ENCODE results near the gene CALCOCO2. TPM values are rescaled to one million over a fixed set of nuclear protein-coding genes. Genes with fewer than 3 reads are reported as not detected.

CALCOCO2 gene
- total and polyA plus RNA-seq, 2 of the 13 experiments (the other 11 are each of a cell fraction or from before 2014, with no cell fraction given): 72.9 to 111 TPM

- TF ChIP-seq JDP2 (CRISPR knock-in tag; IDR thresholded peaks at IDR 0.05; ENCODE audit: borderline replicate concordance): no peak
- TF ChIP-seq ZNF234 (CRISPR knock-in tag; conservative IDR thresholded peaks at IDR 0.05): no peak
- no peak for TF ChIP-seq ZMYM2 (CRISPR knock-in tag; IDR thresholded peaks at IDR 0.05)
- TF ChIP-seq FLYWCH1 (CRISPR knock-in tag; IDR thresholded peaks at IDR 0.05): no peak
- TF ChIP-seq HNF1B (CRISPR knock-in tag; IDR thresholded peaks at IDR 0.05): no peak
- TF ChIP-seq FOXO1 (CRISPR knock-in tag; IDR thresholded peaks at IDR 0.05): no peak
- TF ChIP-seq ZNF614 (CRISPR knock-in tag; IDR thresholded peaks at IDR 0.05; ENCODE audit: borderline replicate concordance): no peak
- no peak for TF ChIP-seq HNF4A (CRISPR knock-in tag; IDR thresholded peaks at IDR 0.05)
- no peak for TF ChIP-seq ZNF180 (CRISPR knock-in tag; IDR thresholded peaks at IDR 0.05; ENCODE audit: borderline replicate concordance, low read depth)
- no peak for TF ChIP-seq ZNF792 (CRISPR knock-in tag; IDR thresholded peaks at IDR 0.05)
- TF ChIP-seq ADNP (CRISPR knock-in tag; IDR thresholded peaks at IDR 0.05): no peak
- TF ChIP-seq ARNT2 (CRISPR knock-in tag; IDR thresholded peaks at IDR 0.05; ENCODE audit: low read depth): no peak
- TF ChIP-seq ATF1 (CRISPR knock-in tag; IDR thresholded peaks at IDR 0.05): no peak
- TF ChIP-seq FOXC1 (CRISPR knock-in tag; IDR thresholded peaks at IDR 0.05; ENCODE audit: borderline replicate concordance): peak; percentile 33; the same call in 1 of the 2 replicates
- TF ChIP-seq ZNF740 (CRISPR knock-in tag; IDR thresholded peaks at IDR 0.05): no peak
- TF ChIP-seq RERE (CRISPR knock-in tag; IDR thresholded peaks at IDR 0.05; ENCODE audit: low read depth): no peak
- no peak for TF ChIP-seq CSRNP2 (CRISPR knock-in tag; conservative IDR thresholded peaks at IDR 0.05; ENCODE audit: low read depth)
- 0 out of 3 replicates have a peak, but pooled peaks have one; percentile 5 for TF ChIP-seq MXI1 (IDR thresholded peaks at IDR 0.05; ENCODE audit: borderline replicate concordance, low read depth, low read length)
Measured at GRCh38 chr17:48818361-48818841, 12.4 kb upstream of the CALCOCO2 start (continued).
